Sigmoid colon (tissue), 4 donors: Measurements from ENCODE around the gene RHOT1.
A peak's percentile ranks its signal among the peaks of the same experiment; 100 is the strongest.

Experiments
- EP300 ChIP-seq, 4 donors: sonication (generic); formaldehyde crosslinking; IDR thresholded peaks; one replicate each; pipeline ENCODE4 v1.6.1; 2017; ENCODE audit warnings: antibody characterized with exemption in 4 of 4
- POLR2A ChIP-seq, 2 donors: fragments of 450-650 bp; IDR thresholded peaks; one replicate each; pipeline ENCODE4 v1.6.1; 2016; ENCODE audit warnings: antibody characterized with exemption in 2 of 2, mild to moderate bottlenecking in 2 of 2, moderate library complexity in 2 of 2
- POLR2AphosphoS5 ChIP-seq, 4 donors: sonication (generic); formaldehyde crosslinking; IDR thresholded peaks; one replicate each; pipeline ENCODE4 v1.6.1; 2017; ENCODE audit warnings: antibody characterized with exemption in 4 of 4
- TF ChIP-seq, protein P1 (sequence below), 4 experiments: fragments of 450-650 bp in 3 of 4; fragments of 200-600 bp in 1 of 4; IDR thresholded peaks; one replicate each; pipeline ENCODE4 v1.5.1; 2016 to 2019; ENCODE audit warnings: antibody characterized with exemption in 4 of 4, mild to moderate bottlenecking in 3 of 4, moderate library complexity in 2 of 4

DNA sequence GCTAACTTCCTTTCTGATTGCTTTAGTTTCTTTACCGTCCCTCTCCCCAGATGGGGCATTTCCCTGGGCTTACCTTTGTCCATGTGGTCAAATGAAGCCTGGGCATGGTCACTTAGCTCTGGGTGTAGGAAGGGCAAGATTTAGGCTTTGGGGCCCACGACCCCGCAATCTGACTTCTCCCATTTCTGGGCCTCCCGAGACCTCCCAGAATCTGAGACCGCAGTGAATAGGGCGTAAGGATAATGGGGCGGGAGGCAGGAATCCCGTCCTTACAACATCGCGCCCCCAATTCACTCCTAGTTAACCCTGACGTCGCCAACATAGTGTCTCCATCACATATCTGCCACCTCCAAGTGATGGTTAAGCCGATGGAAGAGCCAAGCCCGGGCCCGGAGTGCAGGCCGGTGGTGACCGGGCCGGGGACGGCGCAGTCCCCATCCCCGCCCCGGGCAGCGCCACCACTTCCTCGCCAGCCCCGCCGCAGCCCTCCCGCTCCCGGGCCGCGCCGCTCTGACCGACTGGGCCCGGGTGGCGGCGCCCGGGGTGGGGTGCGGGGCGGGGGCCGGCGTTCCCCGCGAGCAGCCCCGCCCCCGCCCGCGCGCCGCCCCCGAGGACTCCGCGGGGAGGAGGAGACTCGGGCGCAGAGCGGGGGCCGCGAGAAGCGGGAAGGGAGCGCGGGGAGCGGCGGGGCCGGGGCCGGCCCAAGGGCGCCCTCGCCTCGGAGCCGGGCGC is 123.1 kb downstream of the RHOT1 start, which contains the start of gene RHBDL3:
- TF ChIP-seq POLR2AphosphoS5 (IDR thresholded peaks at IDR 0.05): peak in 1 of 4 donors; percentile 1
- TF ChIP-seq, protein P1, sequence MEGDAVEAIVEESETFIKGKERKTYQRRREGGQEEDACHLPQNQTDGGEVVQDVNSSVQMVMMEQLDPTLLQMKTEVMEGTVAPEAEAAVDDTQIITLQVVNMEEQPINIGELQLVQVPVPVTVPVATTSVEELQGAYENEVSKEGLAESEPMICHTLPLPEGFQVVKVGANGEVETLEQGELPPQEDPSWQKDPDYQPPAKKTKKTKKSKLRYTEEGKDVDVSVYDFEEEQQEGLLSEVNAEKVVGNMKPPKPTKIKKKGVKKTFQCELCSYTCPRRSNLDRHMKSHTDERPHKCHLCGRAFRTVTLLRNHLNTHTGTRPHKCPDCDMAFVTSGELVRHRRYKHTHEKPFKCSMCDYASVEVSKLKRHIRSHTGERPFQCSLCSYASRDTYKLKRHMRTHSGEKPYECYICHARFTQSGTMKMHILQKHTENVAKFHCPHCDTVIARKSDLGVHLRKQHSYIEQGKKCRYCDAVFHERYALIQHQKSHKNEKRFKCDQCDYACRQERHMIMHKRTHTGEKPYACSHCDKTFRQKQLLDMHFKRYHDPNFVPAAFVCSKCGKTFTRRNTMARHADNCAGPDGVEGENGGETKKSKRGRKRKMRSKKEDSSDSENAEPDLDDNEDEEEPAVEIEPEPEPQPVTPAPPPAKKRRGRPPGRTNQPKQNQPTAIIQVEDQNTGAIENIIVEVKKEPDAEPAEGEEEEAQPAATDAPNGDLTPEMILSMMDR (IDR thresholded peaks at IDR 0.05): no peak
- no peak for TF ChIP-seq POLR2A (IDR thresholded peaks at IDR 0.05)
- no peak for TF ChIP-seq EP300 (IDR thresholded peaks at IDR 0.05)
